ENCODE data around the gene ADAMTS19. TPM values are rescaled to one million over a fixed set of nuclear protein-coding genes. Genes with fewer than 3 reads are reported as not detected.

ADAMTS19 gene
- 1.8 TPM for polyA plus RNA-seq (2013, experiment 1 of 2)
- polyA plus RNA-seq (2013, experiment 2 of 2), result 1.9 TPM

- Histone ChIP-seq H3K4me3 (ENCODE audit: low read length in 2 of 2) (peak within 1 kb of the TSS; percentile 39 to 78), H3K14ac (ENCODE audit: low read length) (peak within 1 kb of the TSS; percentile 66), H3K27me3 (ENCODE audit: control insufficient read depth in 3 of 3, insufficient read depth in 3 of 3, low read depth in 1 of 3, low read length in 3 of 3) (peaks cover 0 to 79% (median 7%) of the 10 kb centered on the region in 3 experiments), H3K79me1 (ENCODE audit: low read depth, low read length) (no peaks in the 10 kb centered on the region), H4K8ac (ENCODE audit: low read depth, low read length) (no peak within 1 kb of the TSS), H3K9me3 (replicated peaks in 1 of 2; ENCODE audit: control insufficient read depth in 2 of 2, insufficient read depth in 1 of 2, low read depth in 1 of 2, low read length in 2 of 2) (no peaks in the 10 kb centered on the region), H3K4ac (ENCODE audit: low read length) (no peak within 1 kb of the TSS), H3K36me3 (replicated peaks in 1 of 2; ENCODE audit: control insufficient read depth in 2 of 2, insufficient read depth in 2 of 2, low read length in 2 of 2) (no peaks in the 10 kb centered on the region), H3K4me1 (ENCODE audit: control insufficient read depth in 2 of 2, insufficient read depth in 1 of 2, low read depth in 1 of 2, low read length in 2 of 2) (peaks cover 5 to 9% of the 10 kb centered on the region in 2 donors), H2BK5ac (ENCODE audit: low read length) (peak within 1 kb of the TSS; percentile 43), H3K9ac (ENCODE audit: low read depth, low read length, poor library complexity) (peak within 1 kb of the TSS; percentile 91), H2BK12ac (ENCODE audit: low read length) (no peak within 1 kb of the TSS), H2AFZ (ENCODE audit: low read length) (peak within 1 kb of the TSS; percentile 92), H3K27ac (replicated peaks; ENCODE audit: low read length) (no peak within 1 kb of the TSS), H2BK120ac (ENCODE audit: low read depth, low read length) (peak within 1 kb of the TSS; percentile 74), H4K91ac (ENCODE audit: low read depth, low read length, poor library complexity) (no peak within 1 kb of the TSS), H3K18ac (ENCODE audit: low read length) (peak within 1 kb of the TSS; percentile 87), H3K4me2 (ENCODE audit: insufficient read depth, low read length, poor library complexity, severe bottlenecking) (peak within 1 kb of the TSS; percentile 87), H2AK5ac (ENCODE audit: low read depth, low read length) (no peak within 1 kb of the TSS), H3K23ac (ENCODE audit: low read depth, low read length, poor library complexity) (peak within 1 kb of the TSS; percentile 25), H2BK15ac (ENCODE audit: low read length) (peak within 1 kb of the TSS; percentile 69)
- DNase-seq (ENCODE audit: low spot score), result peak; percentile 32
- no CpG with 5 or more reads among the region's 75 CpGs for WGBS, 2 donors (ENCODE audit: extremely low coverage in 2 of 2, insufficient read length in 2 of 2, insufficient replicate concordance in 1 of 2)
Measured at GRCh38 chr5:129459777-129460671, at the start of gene ADAMTS19. Gene ADAMTS19, plus strand, starts transcription at chr5:129460298. Its CDS starts 94 bp downstream, at chr5:129460392.

GRCh38 chr5:129410488-129410887 is 49.6 kb upstream of the ADAMTS19 start:
- H2AK5ac ChIP-seq (ENCODE audit: low read depth, low read length), result no peak overlapping the region
- no peak overlapping the region for H4K91ac ChIP-seq (ENCODE audit: low read depth, low read length, poor library complexity)
- H3K27me3 ChIP-seq (ENCODE audit: control insufficient read depth in 3 of 3, insufficient read depth in 3 of 3, low read depth in 1 of 3, low read length in 3 of 3), result peaks cover 0 to 16% (median 0%) of the 10 kb centered on the region in 3 experiments
- no peak overlapping the region for H4K8ac ChIP-seq (ENCODE audit: low read depth, low read length)
- DNase-seq (ENCODE audit: low spot score), result peak; percentile 11
- no peak overlapping the region for H2BK15ac ChIP-seq (ENCODE audit: low read length)
- H2AFZ ChIP-seq (ENCODE audit: low read length), result no peak overlapping the region
- H3K4me3 ChIP-seq (ENCODE audit: low read length in 2 of 2), result no peak overlapping the region
- no peak overlapping the region for H3K23ac ChIP-seq (ENCODE audit: low read depth, low read length, poor library complexity)
- no peak overlapping the region for H2BK120ac ChIP-seq (ENCODE audit: low read depth, low read length)
- WGBS, 2 donors (ENCODE audit: extremely low coverage in 2 of 2, insufficient read length in 2 of 2, insufficient replicate concordance in 1 of 2), result no CpG with 5 or more reads among the region's 5 CpGs
- no peak overlapping the region for H2BK5ac ChIP-seq (ENCODE audit: low read length)
- no peaks in the 10 kb centered on the region for H3K79me1 ChIP-seq (ENCODE audit: low read depth, low read length)
- no peak overlapping the region for H3K27ac ChIP-seq (replicated peaks; ENCODE audit: low read length)
- H3K36me3 ChIP-seq (replicated peaks in 1 of 2; ENCODE audit: control insufficient read depth in 2 of 2, insufficient read depth in 2 of 2, low read length in 2 of 2), result no peaks in the 10 kb centered on the region
- no peak overlapping the region for H3K4ac ChIP-seq (ENCODE audit: low read length)
- no peak overlapping the region for H3K4me2 ChIP-seq (ENCODE audit: insufficient read depth, low read length, poor library complexity, severe bottlenecking)
- no peak overlapping the region for H2BK12ac ChIP-seq (ENCODE audit: low read length)
- no peak overlapping the region for H3K18ac ChIP-seq (ENCODE audit: low read length)
- H3K14ac ChIP-seq (ENCODE audit: low read length), result no peak overlapping the region
- no peaks in the 10 kb centered on the region for H3K9me3 ChIP-seq (replicated peaks in 1 of 2; ENCODE audit: control insufficient read depth in 2 of 2, insufficient read depth in 1 of 2, low read depth in 1 of 2, low read length in 2 of 2)
- no peak overlapping the region for H3K9ac ChIP-seq (ENCODE audit: low read depth, low read length, poor library complexity)
- peaks cover 2 to 10% of the 10 kb centered on the region in 2 donors for H3K4me1 ChIP-seq (ENCODE audit: control insufficient read depth in 2 of 2, insufficient read depth in 1 of 2, low read depth in 1 of 2, low read length in 2 of 2)

GRCh38 chr5:129412721-129413120 is 47.4 kb upstream of the ADAMTS19 start:
- Histone ChIP-seq H3K79me1 (ENCODE audit: low read depth, low read length) (no peaks in the 10 kb centered on the region), H3K4ac (ENCODE audit: low read length) (no peak overlapping the region), H3K9ac (ENCODE audit: low read depth, low read length, poor library complexity) (no peak overlapping the region), H3K36me3 (replicated peaks in 1 of 2; ENCODE audit: control insufficient read depth in 2 of 2, insufficient read depth in 2 of 2, low read length in 2 of 2) (no peaks in the 10 kb centered on the region), H2BK12ac (ENCODE audit: low read length) (no peak overlapping the region), H3K4me2 (ENCODE audit: insufficient read depth, low read length, poor library complexity, severe bottlenecking) (no peak overlapping the region), H3K18ac (ENCODE audit: low read length) (no peak overlapping the region), H3K27me3 (ENCODE audit: control insufficient read depth in 3 of 3, insufficient read depth in 3 of 3, low read depth in 1 of 3, low read length in 3 of 3) (peaks cover 0 to 16% (median 0%) of the 10 kb centered on the region in 3 experiments), H3K14ac (ENCODE audit: low read length) (no peak overlapping the region), H3K4me1 (ENCODE audit: control insufficient read depth in 2 of 2, insufficient read depth in 1 of 2, low read depth in 1 of 2, low read length in 2 of 2) (peaks cover 2 to 10% of the 10 kb centered on the region in 2 donors), H2AK5ac (ENCODE audit: low read depth, low read length) (no peak overlapping the region), H2AFZ (ENCODE audit: low read length) (no peak overlapping the region), H2BK5ac (ENCODE audit: low read length) (no peak overlapping the region), H4K91ac (ENCODE audit: low read depth, low read length, poor library complexity) (no peak overlapping the region), H4K8ac (ENCODE audit: low read depth, low read length) (no peak overlapping the region), H3K23ac (ENCODE audit: low read depth, low read length, poor library complexity) (no peak overlapping the region), H3K27ac (replicated peaks; ENCODE audit: low read length) (no peak overlapping the region), H3K4me3 (ENCODE audit: low read length in 2 of 2) (no peak overlapping the region), H3K9me3 (replicated peaks in 1 of 2; ENCODE audit: control insufficient read depth in 2 of 2, insufficient read depth in 1 of 2, low read depth in 1 of 2, low read length in 2 of 2) (no peaks in the 10 kb centered on the region), H2BK120ac (ENCODE audit: low read depth, low read length) (no peak overlapping the region), H2BK15ac (ENCODE audit: low read length) (no peak overlapping the region)
- no CpG with 5 or more reads among the region's 2 CpGs for WGBS, 2 donors (ENCODE audit: extremely low coverage in 2 of 2, insufficient read length in 2 of 2, insufficient replicate concordance in 1 of 2)
- no peak for DNase-seq (ENCODE audit: low spot score)

- Histone ChIP-seq H2BK15ac (ENCODE audit: low read length) (no peak overlapping the region), H3K4me1 (ENCODE audit: control insufficient read depth in 2 of 2, insufficient read depth in 1 of 2, low read depth in 1 of 2, low read length in 2 of 2) (peaks cover 2 to 11% of the 10 kb centered on the region in 2 donors), H2BK5ac (ENCODE audit: low read length) (no peak overlapping the region), H3K23ac (ENCODE audit: low read depth, low read length, poor library complexity) (no peak overlapping the region), H3K9ac (ENCODE audit: low read depth, low read length, poor library complexity) (no peak overlapping the region), H3K9me3 (replicated peaks in 1 of 2; ENCODE audit: control insufficient read depth in 2 of 2, insufficient read depth in 1 of 2, low read depth in 1 of 2, low read length in 2 of 2) (no peaks in the 10 kb centered on the region), H2BK120ac (ENCODE audit: low read depth, low read length) (no peak overlapping the region), H3K27me3 (ENCODE audit: control insufficient read depth in 3 of 3, insufficient read depth in 3 of 3, low read depth in 1 of 3, low read length in 3 of 3) (peaks cover 0 to 13% (median 0%) of the 10 kb centered on the region in 3 experiments), H3K14ac (ENCODE audit: low read length) (no peak overlapping the region), H3K4me3 (ENCODE audit: low read length in 2 of 2) (no peak overlapping the region), H2BK12ac (ENCODE audit: low read length) (no peak overlapping the region), H3K79me1 (ENCODE audit: low read depth, low read length) (no peaks in the 10 kb centered on the region), H4K8ac (ENCODE audit: low read depth, low read length) (no peak overlapping the region), H3K36me3 (replicated peaks in 1 of 2; ENCODE audit: control insufficient read depth in 2 of 2, insufficient read depth in 2 of 2, low read length in 2 of 2) (no peaks in the 10 kb centered on the region), H2AK5ac (ENCODE audit: low read depth, low read length) (no peak overlapping the region), H3K18ac (ENCODE audit: low read length) (no peak overlapping the region), H4K91ac (ENCODE audit: low read depth, low read length, poor library complexity) (no peak overlapping the region), H3K4ac (ENCODE audit: low read length) (no peak overlapping the region), H3K27ac (replicated peaks; ENCODE audit: low read length) (no peak overlapping the region), H3K4me2 (ENCODE audit: insufficient read depth, low read length, poor library complexity, severe bottlenecking) (no peak overlapping the region), H2AFZ (ENCODE audit: low read length) (no peak overlapping the region)
- WGBS, 2 donors (ENCODE audit: extremely low coverage in 2 of 2, insufficient read length in 2 of 2, insufficient replicate concordance in 1 of 2), result 100% methylated on average over 1 of the region's 2 CpGs; no CpG with 5 or more reads in 1 of the 2 donors
- DNase-seq (ENCODE audit: low spot score), result no peak
Measured at GRCh38 chr5:129413570-129413969, 46.5 kb upstream of the ADAMTS19 start.
